HCT116 (cell line): ENCODE measurements around the gene SEC14L3. TPM values are rescaled to one million over a fixed set of nuclear protein-coding genes. Genes with fewer than 3 reads are reported as not detected.

ENCODE experiments used
- ATAC-seq: fragments of 200-7000 bp; cut with Tn5 transposase; 2 replicates; pipeline ENCODE4 v1.9.1; 2020; ENCODE audit warnings: mild to moderate bottlenecking, moderate library complexity
- BruUV-seq: library from RNA; stranded (reverse); fragments of 400-500 nt; replicated peaks from 2 replicates; lab custom pipeline; 2021; lab: Mats Ljungman, UMichigan
- CTCF ChIA-PET: fragments of 300-600 bp; sonication (Branson Sonifier 250); formaldehyde crosslinking; loops from one replicate; lab custom pipeline; 2021; ENCODE audit warnings: antibody characterized with exemption; lab: Charles Lee
- POLR2A ChIA-PET: fragments of 300-600, 350-600 bp; sonication (Branson Sonifier 250); formaldehyde crosslinking; loops from one replicate; lab custom pipeline; 2021; ENCODE audit warnings: antibody characterized with exemption; lab: Charles Lee
- RAD21 ChIA-PET, 2 experiments: fragments of 300-600 bp; sonication (Branson Sonifier 250); formaldehyde crosslinking; loops; one replicate each; lab custom pipeline; 2023; ENCODE audit warnings: low total read pairs in 2 of 2; ENCODE audit not compliant: uncharacterized antibody in 2 of 2, unreplicated experiment in 2 of 2, low non-redundant PET in 1 of 2; lab: Charles Lee
- DNase-seq: peaks from one replicate; pipeline ENCODE4 v3.0.0-alpha.2; 2010; ENCODE audit warnings: low read depth, low spot score
- H2AFZ ChIP-seq: fragments of 200-600 bp; shearing (Covaris generic), sonication (generic); 2 replicates; pipeline ENCODE4 v1.6.1; 2017; ENCODE audit warnings: low read depth, mixed run types, mixed read lengths, antibody characterized with exemption, low read length; ENCODE audit not compliant: poor library complexity, severe bottlenecking
- H3K27ac ChIP-seq: 2 replicates; pipeline ENCODE4 v1.5.1; 2012; ENCODE audit warnings: low read depth, low read length
- H3K27me3 ChIP-seq: fragments of 200-600 bp; sonication (generic); 2 replicates; pipeline ENCODE4 v1.6.1; 2016; ENCODE audit warnings: mixed run types, low read length, mixed read lengths; ENCODE audit not compliant: insufficient read depth
- H3K36me3 ChIP-seq, 2 experiments: fragments of 200-500 bp in 1 of 2; fragments of 200-600 bp in 1 of 2; sonication (Bioruptor generic) in 1 of 2; sonication (generic) in 1 of 2; 2 replicates each; pipeline versions ENCODE4 v1.5.1 to v1.6.1; 2014 to 2016; ENCODE audit warnings: low read length in 2 of 2, inconsistent platforms in 1 of 2, mixed read lengths in 1 of 2, mixed run types in 1 of 2; ENCODE audit not compliant: insufficient read depth in 2 of 2, control insufficient read depth in 1 of 2
- H3K4me1 ChIP-seq, 2 experiments: fragments of 200-600 bp in 1 of 2; sonication (generic) in 1 of 2; 2 replicates each; pipeline versions ENCODE4 v1.5.1 to v1.6.1; 2012 to 2017; ENCODE audit warnings: low read length in 2 of 2, inconsistent platforms in 1 of 2, mild to moderate bottlenecking in 1 of 2, mixed read lengths in 1 of 2, mixed run types in 1 of 2, moderate library complexity in 1 of 2; ENCODE audit not compliant: insufficient read depth in 2 of 2, control insufficient read depth in 1 of 2
- H3K4me2 ChIP-seq: fragments of 200-600 bp; sonication (generic); 2 replicates; pipeline ENCODE4 v1.6.1; 2017; ENCODE audit warnings: mixed run types, low read length, mixed read lengths
- H3K4me3 ChIP-seq, 2 experiments: fragments of 200-600 bp in 1 of 2; sonication (generic) in 1 of 2; replicated peaks in 1 of 2; 2 replicates each; pipeline ENCODE4 v1.5.1; 2011 to 2016; ENCODE audit warnings: low read length in 2 of 2, control low read depth in 1 of 2, low read depth in 1 of 2, mild to moderate bottlenecking in 1 of 2, mixed read lengths in 1 of 2, mixed run types in 1 of 2
- H3K79me2 ChIP-seq: fragments of 200-600 bp; sonication (generic); 2 replicates; pipeline ENCODE4 v1.6.1; 2017; ENCODE audit warnings: mild to moderate bottlenecking, mixed run types, low read length, moderate library complexity, mixed read lengths; ENCODE audit not compliant: insufficient read depth
- H3K9ac ChIP-seq: fragments of 200-600 bp; sonication (generic); 2 replicates; pipeline ENCODE4 v1.6.1; 2016; ENCODE audit warnings: low read length, mixed read lengths
- H3K9me2 ChIP-seq: fragments of 200-600 bp; sonication (generic), shearing (Covaris generic); 2 replicates; pipeline ENCODE4 v1.6.1; 2017; ENCODE audit warnings: mixed run types, mild to moderate bottlenecking, moderate library complexity; ENCODE audit not compliant: insufficient read depth
- H3K9me3 ChIP-seq, 2 experiments: fragments of 200-500 bp in 1 of 2; fragments of 200-600 bp in 1 of 2; sonication (Bioruptor generic) in 1 of 2; sonication (generic) in 1 of 2; 2 replicates each; pipeline ENCODE4 v1.6.1; 2014 to 2017; ENCODE audit warnings: low read length in 2 of 2, mixed read lengths in 2 of 2, inconsistent platforms in 1 of 2, low read depth in 1 of 2, mild to moderate bottlenecking in 1 of 2, mixed run types in 1 of 2, moderate library complexity in 1 of 2; ENCODE audit not compliant: control insufficient read depth in 1 of 2, insufficient read depth in 1 of 2
- H4K20me1 ChIP-seq: fragments of 200-600 bp; sonication (generic), shearing (Covaris generic); 2 replicates; pipeline ENCODE4 v1.6.1; 2017; ENCODE audit warnings: mixed run types, mild to moderate bottlenecking, moderate library complexity; ENCODE audit not compliant: insufficient read depth
- CBX3 ChIP-seq: IDR thresholded peaks from 2 replicates; pipeline ENCODE4 v1.6.1; 2012; ENCODE audit warnings: low read depth
- FOSL1 ChIP-seq: IDR thresholded peaks from 2 replicates; pipeline ENCODE4 v1.6.1; 2012; ENCODE audit warnings: low read depth
- JUND ChIP-seq: IDR thresholded peaks from 2 replicates; pipeline ENCODE4 v1.6.1; 2012
- POLR2A ChIP-seq: IDR thresholded peaks from 2 replicates; pipeline ENCODE4 v1.7.0; 2011; ENCODE audit warnings: borderline replicate concordance; ENCODE audit not compliant: insufficient read depth, insufficient read length; ENCODE audit errors: extremely low read depth
- RAD21 ChIP-seq: IDR thresholded peaks from 2 replicates; pipeline ENCODE4 v1.6.1; 2012; ENCODE audit warnings: low read depth, mild to moderate bottlenecking
- SP1 ChIP-seq: IDR thresholded peaks from 2 replicates; pipeline ENCODE4 v1.6.1; 2012; ENCODE audit warnings: low read depth
- ZNF274 ChIP-seq: fragments of 200-500 bp; sonication (Bioruptor generic); IDR thresholded peaks from 2 replicates; pipeline ENCODE4 v1.6.1; 2014; ENCODE audit warnings: mild to moderate bottlenecking, low read depth, low read length, inconsistent platforms
- intact Hi-C: fragments of 100-400 bp; cut with micrococcal nuclease; formaldehyde crosslinking; loops from 2 replicates; pipeline ENCODE4 v1.10.0; 2022
- total RNA-seq: library from RNA; stranded (reverse); gene quantifications from one replicate; pipeline ENCODE4 v1.2.1, GENCODE V29; 2021; ENCODE audit not compliant: unreplicated experiment
- TF ChIP-seq, protein P1 (sequence below): IDR thresholded peaks from 2 replicates; pipeline ENCODE4 v1.6.1; 2011; ENCODE audit warnings: mild to moderate bottlenecking, low read length, moderate library complexity; ENCODE audit not compliant: insufficient replicate concordance; ENCODE audit errors: extremely low read depth

Gene SEC14L3
- total RNA-seq, 1 experiment from 2014 or later = not detected

GRCh38 chr22:30500628-30501027 is 28.8 kb upstream of the SEC14L3 start:
- RAD21 ChIA-PET = no interaction called here
- intact Hi-C loops = no loop called here
- H3K4me3 ChIP-seq = no peak overlapping the region
- no peak overlapping the region for H3K4me2 ChIP-seq
- no TSS peak for BruUV-seq
- CTCF ChIA-PET = interaction anchor here (0.6 to 0.7 kb wide), 2 partner anchors 93 to 106 kb away, joined by 4 read pairs; partner anchors contain the start of gene TCN2
- H3K4me1 ChIP-seq = peaks cover 0 to 12% of the 10 kb centered on the region in 2 experiments; a peak in 3 of 4 replicates
- no peaks in the 10 kb centered on the region for H3K27me3 ChIP-seq
- no peak for DNase-seq
- no peak for TF ChIP-seq RAD21
- TF ChIP-seq, all 23 proteins: peak for 0
- ATAC-seq = no peak
- Histone ChIP-seq H3K36me3 (no peaks in the 10 kb centered on the region), H4K20me1 (no peaks in the 10 kb centered on the region), H3K27ac (no peak overlapping the region), H3K79me2 (no peaks in the 10 kb centered on the region), H2AFZ (no peak overlapping the region), H3K9me2 (no peaks in the 10 kb centered on the region), H3K9ac (no peak overlapping the region), H3K9me3 (no peaks in the 10 kb centered on the region)
- POLR2A ChIA-PET = no interaction called here

DNA sequence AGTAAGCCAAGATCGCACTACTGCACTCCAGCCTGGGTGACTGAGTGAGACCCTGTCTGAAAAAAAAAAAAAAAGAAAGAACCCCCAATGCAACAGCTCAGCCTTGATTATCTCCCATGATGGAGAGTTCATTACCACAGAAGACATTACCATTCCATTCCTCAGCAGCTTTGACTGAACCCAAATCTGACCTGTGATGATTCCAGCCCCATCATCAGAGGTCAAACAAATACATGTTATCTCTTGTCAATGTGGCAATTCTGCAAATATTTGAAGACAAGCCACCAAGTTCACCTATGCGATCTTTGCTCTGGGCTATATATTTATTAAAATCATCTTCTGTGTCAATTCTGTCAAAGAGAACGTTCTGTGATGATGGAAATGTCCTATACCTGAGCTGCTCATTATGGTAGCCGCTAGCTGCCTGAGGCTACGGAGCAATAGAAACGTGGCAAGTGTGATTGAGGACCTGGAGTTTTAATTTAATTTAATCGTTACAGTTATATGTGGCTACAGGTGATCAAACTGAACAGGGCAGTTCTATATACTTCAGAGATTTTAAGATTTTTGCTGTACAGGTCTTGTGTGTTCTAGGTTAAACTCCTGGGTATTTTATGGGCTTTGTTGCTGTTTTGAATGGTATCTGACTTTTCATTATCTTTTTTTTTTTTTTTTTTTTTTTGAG is 25.8 kb upstream of the SEC14L3 start:
- TF ChIP-seq CBX3 = no peak
- TF ChIP-seq JUND = no peak
- TF ChIP-seq, protein P1, sequence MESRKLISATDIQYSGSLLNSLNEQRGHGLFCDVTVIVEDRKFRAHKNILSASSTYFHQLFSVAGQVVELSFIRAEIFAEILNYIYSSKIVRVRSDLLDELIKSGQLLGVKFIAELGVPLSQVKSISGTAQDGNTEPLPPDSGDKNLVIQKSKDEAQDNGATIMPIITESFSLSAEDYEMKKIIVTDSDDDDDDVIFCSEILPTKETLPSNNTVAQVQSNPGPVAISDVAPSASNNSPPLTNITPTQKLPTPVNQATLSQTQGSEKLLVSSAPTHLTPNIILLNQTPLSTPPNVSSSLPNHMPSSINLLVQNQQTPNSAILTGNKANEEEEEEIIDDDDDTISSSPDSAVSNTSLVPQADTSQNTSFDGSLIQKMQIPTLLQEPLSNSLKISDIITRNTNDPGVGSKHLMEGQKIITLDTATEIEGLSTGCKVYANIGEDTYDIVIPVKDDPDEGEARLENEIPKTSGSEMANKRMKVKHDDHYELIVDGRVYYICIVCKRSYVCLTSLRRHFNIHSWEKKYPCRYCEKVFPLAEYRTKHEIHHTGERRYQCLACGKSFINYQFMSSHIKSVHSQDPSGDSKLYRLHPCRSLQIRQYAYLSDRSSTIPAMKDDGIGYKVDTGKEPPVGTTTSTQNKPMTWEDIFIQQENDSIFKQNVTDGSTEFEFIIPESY = no peak
- no peak for TF ChIP-seq ZNF274
- no peak for TF ChIP-seq POLR2A
- no peak for TF ChIP-seq SP1
- no peak for TF ChIP-seq FOSL1
- no TSS peak for BruUV-seq
- H3K4me1 ChIP-seq = no peaks in the 10 kb centered on the region

More for the DNA sequence above, 25.8 kb upstream of the SEC14L3 start:
- Histone ChIP-seq H3K79me2 (no peaks in the 10 kb centered on the region), H2AFZ (no peak overlapping the region), H3K27ac (no peak overlapping the region), H3K27me3 (no peaks in the 10 kb centered on the region), H3K4me3 (no peak overlapping the region), H3K36me3 (no peaks in the 10 kb centered on the region), H4K20me1 (no peaks in the 10 kb centered on the region), H3K9ac (no peak overlapping the region), H3K4me2 (no peak overlapping the region), H3K9me2 (no peaks in the 10 kb centered on the region), H3K9me3 (no peaks in the 10 kb centered on the region)
- RAD21 ChIA-PET = no interaction called here
- ATAC-seq = no peak
- DNase-seq = no peak
- POLR2A ChIA-PET = interaction anchor here (0.6 kb wide), 1 partner anchor 1235 kb away, joined by 3 read pairs; no protein-coding TSS in a partner anchor
- intact Hi-C loops = no loop called here
- CTCF ChIA-PET = no interaction called here
